ENCODE results near the gene ASXL2. TPM values are rescaled to one million over a fixed set of nuclear protein-coding genes. Genes with fewer than 3 reads are reported as not detected.
A peak's percentile ranks its signal among the peaks of the same experiment; 100 is the strongest.

The ASXL2 gene
- total and polyA plus RNA-seq, 12 donors: 1.8 to 34.0 (median 28.6) TPM

DNA sequence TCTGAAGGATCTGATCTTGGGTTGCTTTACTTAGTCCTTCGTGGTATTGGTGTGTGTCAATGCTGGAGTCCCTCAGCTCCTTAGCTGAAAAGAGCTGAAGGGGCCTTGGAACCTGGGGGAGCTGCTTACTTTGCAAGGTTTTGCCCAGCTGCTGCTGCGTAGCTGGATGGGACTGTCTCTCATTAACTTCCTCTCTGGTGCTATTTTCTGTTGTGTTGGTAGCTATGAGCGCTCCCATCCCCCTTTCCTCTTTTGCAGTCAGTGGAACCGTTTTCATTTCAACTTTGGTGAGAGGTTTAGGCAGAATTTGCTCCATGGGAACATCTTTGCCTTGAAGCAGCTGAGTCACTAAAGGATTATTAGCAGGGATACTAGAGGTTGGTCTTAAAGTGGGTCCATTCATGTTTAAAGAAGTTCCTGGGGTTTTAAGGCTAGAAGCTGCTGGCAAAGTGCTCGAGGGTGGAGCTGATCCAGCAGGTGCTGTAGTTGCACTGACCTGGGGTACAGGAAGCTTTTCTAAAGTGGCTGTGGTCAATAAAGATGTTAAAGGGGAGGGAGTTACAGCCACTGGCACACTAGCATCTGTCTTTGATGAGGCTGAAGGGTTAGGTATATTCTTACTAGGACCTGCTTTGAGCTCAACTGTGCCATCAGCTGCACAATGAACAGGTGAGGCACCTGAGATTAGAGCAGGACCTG is 135.0 kb downstream of the ASXL2 start:
- Histone ChIP-seq H3K36me3 (peaks cover 5 to 73% (median 21%) of the 10 kb centered on the region in 9 donors), H3K4me1 (peaks cover 0 to 26% (median 4%) of the 10 kb centered on the region in 9 donors), H3K27ac (peak overlapping the region in 1 of 10 donors; percentile 37), H3K4me3 (no peak overlapping the region), H3K9me3 (no peaks in the 10 kb centered on the region), H3K27me3 (no peaks in the 10 kb centered on the region)
- ATAC-seq (no peak), DNase-seq (no peak)
- intact Hi-C loops (cut with DNase I): no loop called here
- TF ChIP-seq, protein P1, sequence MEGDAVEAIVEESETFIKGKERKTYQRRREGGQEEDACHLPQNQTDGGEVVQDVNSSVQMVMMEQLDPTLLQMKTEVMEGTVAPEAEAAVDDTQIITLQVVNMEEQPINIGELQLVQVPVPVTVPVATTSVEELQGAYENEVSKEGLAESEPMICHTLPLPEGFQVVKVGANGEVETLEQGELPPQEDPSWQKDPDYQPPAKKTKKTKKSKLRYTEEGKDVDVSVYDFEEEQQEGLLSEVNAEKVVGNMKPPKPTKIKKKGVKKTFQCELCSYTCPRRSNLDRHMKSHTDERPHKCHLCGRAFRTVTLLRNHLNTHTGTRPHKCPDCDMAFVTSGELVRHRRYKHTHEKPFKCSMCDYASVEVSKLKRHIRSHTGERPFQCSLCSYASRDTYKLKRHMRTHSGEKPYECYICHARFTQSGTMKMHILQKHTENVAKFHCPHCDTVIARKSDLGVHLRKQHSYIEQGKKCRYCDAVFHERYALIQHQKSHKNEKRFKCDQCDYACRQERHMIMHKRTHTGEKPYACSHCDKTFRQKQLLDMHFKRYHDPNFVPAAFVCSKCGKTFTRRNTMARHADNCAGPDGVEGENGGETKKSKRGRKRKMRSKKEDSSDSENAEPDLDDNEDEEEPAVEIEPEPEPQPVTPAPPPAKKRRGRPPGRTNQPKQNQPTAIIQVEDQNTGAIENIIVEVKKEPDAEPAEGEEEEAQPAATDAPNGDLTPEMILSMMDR (IDR thresholded peaks at IDR 0.05): no peak
- WGBS, 2 donors: 82 to 86% methylated on average over 5 of the region's 5 CpGs

DNA sequence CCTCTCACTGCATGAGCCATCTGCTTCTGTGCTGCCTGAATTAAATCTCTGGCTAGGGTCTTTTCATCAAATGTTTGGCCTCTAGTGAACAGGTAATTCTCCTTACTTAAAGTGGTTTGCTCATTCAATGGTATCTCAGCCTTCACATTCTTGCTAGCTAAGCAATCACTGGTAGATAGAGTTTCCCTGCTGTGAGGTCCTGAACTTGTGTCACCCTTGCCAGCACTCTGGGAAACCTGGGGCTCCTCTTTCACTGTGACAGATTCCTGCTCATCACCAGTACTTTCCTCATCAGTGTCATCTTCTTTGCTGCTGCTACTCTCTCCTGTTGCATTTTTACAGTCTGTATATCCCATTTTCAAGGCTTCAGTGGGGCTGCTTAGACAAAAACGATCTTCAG is 135.8 kb downstream of the ASXL2 start:
- TF ChIP-seq, protein P1 (IDR thresholded peaks at IDR 0.05): no peak
- Histone ChIP-seq H3K9me3 (no peaks in the 10 kb centered on the region), H3K4me3 (no peak overlapping the region), H3K4me1 (peaks cover 0 to 26% (median 4%) of the 10 kb centered on the region in 9 donors), H3K27ac (peak overlapping the region in 1 of 10 donors; percentile 22), H3K27me3 (no peaks in the 10 kb centered on the region), H3K36me3 (peaks cover 5 to 65% (median 21%) of the 10 kb centered on the region in 9 donors)
- DNase-seq: no peak
- no peak for ATAC-seq
- 80 to 85% methylated on average over 1 of the region's 1 CpG for WGBS, 2 donors
- intact Hi-C loops (cut with DNase I): no loop called here

- intact Hi-C loops (cut with DNase I): no loop called here
- peaks cover 5 to 51% (median 21%) of the 10 kb centered on the region in 9 donors for H3K36me3 ChIP-seq
- no peaks in the 10 kb centered on the region for H3K9me3 ChIP-seq
- H3K27ac ChIP-seq: no peak overlapping the region
- peaks cover 0 to 26% (median 4%) of the 10 kb centered on the region in 9 donors for H3K4me1 ChIP-seq
- ATAC-seq (no peak), DNase-seq (no peak)
- 73 to 78% methylated on average over 6 of the region's 6 CpGs for WGBS, 2 donors
- H3K27me3 ChIP-seq: no peaks in the 10 kb centered on the region
- H3K4me3 ChIP-seq: no peak overlapping the region
- TF ChIP-seq, protein P1 (IDR thresholded peaks at IDR 0.05): no peak
These were observed 137.4 kb downstream of the ASXL2 start for GRCh38 chr2:25740810-25741381.

GRCh38 chr2:25738383-25739343 is 139.6 kb downstream of the ASXL2 start:
- Histone ChIP-seq H3K4me1 (peaks cover 0 to 23% (median 4%) of the 10 kb centered on the region in 9 donors), H3K27ac (peak overlapping the region in 6 of 10 donors; percentile 31 to 79 (median 72))
- TF ChIP-seq, protein P1 (IDR thresholded peaks at IDR 0.05): no peak

More at GRCh38 chr2:25738383-25739343, 139.6 kb downstream of the ASXL2 start:
- no peak overlapping the region for H3K4me3 ChIP-seq
- H3K9me3 ChIP-seq: no peaks in the 10 kb centered on the region
- intact Hi-C loops (cut with DNase I): no loop called here
- WGBS, 2 donors: 49 to 72% methylated on average over 3 of the region's 3 CpGs
- peaks cover 0 to 33% (median 14%) of the 10 kb centered on the region in 9 donors for H3K36me3 ChIP-seq
- DNase-seq (no peak), ATAC-seq (peak; percentile 38 to 92 (median 74))
- no peaks in the 10 kb centered on the region for H3K27me3 ChIP-seq
